Measurements from ENCODE around the gene PIP5K1B.

The PIP5K1B gene

GRCh38 chr9:68822596-68823165, 117.6 kb downstream of the PIP5K1B start:
- DNase-seq, result no peak

- DNase-seq, result no peak
These were observed 120.9 kb downstream of the PIP5K1B start for GRCh38 chr9:68825762-68826472.

- DNase-seq, result no peak
These were observed 123.1 kb downstream of the PIP5K1B start for GRCh38 chr9:68827837-68828744.

GRCh38 chr9:68832101-68832500, 127.1 kb downstream of the PIP5K1B start:
- no peak for DNase-seq

GRCh38 chr9:68832861-68833518, 128.0 kb downstream of the PIP5K1B start:
- no peak for DNase-seq

GRCh38 chr9:68834931-68835520, 130.0 kb downstream of the PIP5K1B start:
- DNase-seq, result no peak

- no peak for DNase-seq
These were observed 131.7 kb downstream of the PIP5K1B start for GRCh38 chr9:68836788-68837187.

- no peak for DNase-seq
These were observed 133.2 kb downstream of the PIP5K1B start for GRCh38 chr9:68838245-68838644.

GRCh38 chr9:68841276-68842052, 136.4 kb downstream of the PIP5K1B start:
- no peak for DNase-seq

- DNase-seq, result no peak
These were observed 137.5 kb downstream of the PIP5K1B start for GRCh38 chr9:68842568-68842967.

- DNase-seq, result no peak
These were observed 138.2 kb downstream of the PIP5K1B start for GRCh38 chr9:68843239-68843638.

- DNase-seq, result no peak
These were observed 139.1 kb downstream of the PIP5K1B start for GRCh38 chr9:68844157-68844556.

GRCh38 chr9:68844631-68845612, 139.9 kb downstream of the PIP5K1B start:
- peak; percentile 16 for DNase-seq

- DNase-seq, result no peak
These were observed 142.7 kb downstream of the PIP5K1B start for GRCh38 chr9:68847765-68848164.

- no peak for DNase-seq
These were observed 146.6 kb downstream of the PIP5K1B start for GRCh38 chr9:68851657-68852056.

GRCh38 chr9:68852941-68853340, 147.9 kb downstream of the PIP5K1B start:
- DNase-seq, result no peak

GRCh38 chr9:68859347-68859746, 154.3 kb downstream of the PIP5K1B start:
- no peak for DNase-seq

GRCh38 chr9:68860419-68860818, 155.4 kb downstream of the PIP5K1B start:
- no peak for DNase-seq

- no peak for DNase-seq
These were observed 156.4 kb downstream of the PIP5K1B start for GRCh38 chr9:68861436-68861835.

- no peak for DNase-seq
These were observed 162.0 kb downstream of the PIP5K1B start for GRCh38 chr9:68867066-68867465.

- DNase-seq, result no peak
These were observed 164.0 kb downstream of the PIP5K1B start for GRCh38 chr9:68869022-68869421.
